ENCODE measurements around the gene SLC4A8. TPM values are rescaled to one million over a fixed set of nuclear protein-coding genes. Genes with fewer than 3 reads are reported as not detected.

SLC4A8 gene
- total RNA-seq, 2 experiments from 2014 or later, result 1.3 to 1.8 TPM

DNA sequence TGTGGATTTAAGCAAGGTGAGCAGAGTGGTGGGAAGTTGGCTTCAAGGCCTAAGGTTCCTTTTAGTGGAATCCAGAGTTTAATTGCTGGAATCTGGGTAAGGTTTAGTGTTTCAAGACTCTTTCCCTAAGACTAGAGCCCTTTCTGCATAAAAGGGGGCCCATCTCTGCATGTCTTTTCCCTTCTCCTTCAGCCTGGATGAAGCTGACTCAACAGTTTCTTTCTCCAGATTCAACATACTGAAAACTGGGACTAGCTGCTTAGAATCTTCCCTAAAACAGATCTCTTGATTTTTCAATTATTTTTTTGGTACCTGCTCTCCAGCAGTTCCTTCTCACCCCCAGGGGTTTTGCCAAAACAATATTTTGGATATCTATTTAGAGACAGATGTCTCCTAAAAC, 34.0 kb downstream of the SLC4A8 start:
- no peaks in the 10 kb centered on the region for H3K9me3 Mint-ChIP-seq
- no peaks in the 10 kb centered on the region for H3K27me3 Mint-ChIP-seq
- DNase-seq (no peak), ATAC-seq (ENCODE audit: poor library complexity) (no peak)
- H3K4me1 ChIP-seq (ENCODE audit: insufficient read depth, low read length), result no peaks in the 10 kb centered on the region
- no peaks in the 10 kb centered on the region for H3K4me1 Mint-ChIP-seq (ENCODE audit: low read depth)
- H3K9me3 ChIP-seq (ENCODE audit: control insufficient read depth in 1 of 2, insufficient read depth in 1 of 2, low read length in 2 of 2), result no peaks in the 10 kb centered on the region
- TF ChIP-seq, protein P1, sequence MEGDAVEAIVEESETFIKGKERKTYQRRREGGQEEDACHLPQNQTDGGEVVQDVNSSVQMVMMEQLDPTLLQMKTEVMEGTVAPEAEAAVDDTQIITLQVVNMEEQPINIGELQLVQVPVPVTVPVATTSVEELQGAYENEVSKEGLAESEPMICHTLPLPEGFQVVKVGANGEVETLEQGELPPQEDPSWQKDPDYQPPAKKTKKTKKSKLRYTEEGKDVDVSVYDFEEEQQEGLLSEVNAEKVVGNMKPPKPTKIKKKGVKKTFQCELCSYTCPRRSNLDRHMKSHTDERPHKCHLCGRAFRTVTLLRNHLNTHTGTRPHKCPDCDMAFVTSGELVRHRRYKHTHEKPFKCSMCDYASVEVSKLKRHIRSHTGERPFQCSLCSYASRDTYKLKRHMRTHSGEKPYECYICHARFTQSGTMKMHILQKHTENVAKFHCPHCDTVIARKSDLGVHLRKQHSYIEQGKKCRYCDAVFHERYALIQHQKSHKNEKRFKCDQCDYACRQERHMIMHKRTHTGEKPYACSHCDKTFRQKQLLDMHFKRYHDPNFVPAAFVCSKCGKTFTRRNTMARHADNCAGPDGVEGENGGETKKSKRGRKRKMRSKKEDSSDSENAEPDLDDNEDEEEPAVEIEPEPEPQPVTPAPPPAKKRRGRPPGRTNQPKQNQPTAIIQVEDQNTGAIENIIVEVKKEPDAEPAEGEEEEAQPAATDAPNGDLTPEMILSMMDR (IDR thresholded peaks at IDR 0.05), result no peak
- H3K27ac ChIP-seq (ENCODE audit: low read depth in 1 of 2, low read length in 2 of 2), result no peak overlapping the region
- POLR2A ChIA-PET, result no interaction called here
- H3K27ac Mint-ChIP-seq, result no peak overlapping the region
- intact Hi-C loops (cut with DNase I, micrococcal nuclease), result no loop called here
- H3K36me3 Mint-ChIP-seq (ENCODE audit: low read depth), result no peaks in the 10 kb centered on the region
- CTCF ChIA-PET, result interaction anchor here (0.9 kb wide), 1 partner anchor 35 kb away, joined by 3 read pairs; no protein-coding TSS in a partner anchor
- H3K4me3 Mint-ChIP-seq, result no peak overlapping the region
- H3K36me3 ChIP-seq (ENCODE audit: insufficient read depth, low read length), result no peaks in the 10 kb centered on the region
- H3K27me3 ChIP-seq (ENCODE audit: control insufficient read depth in 1 of 2, insufficient read depth in 2 of 2, low read length in 2 of 2), result no peaks in the 10 kb centered on the region
- no peak overlapping the region for H3K4me3 ChIP-seq (ENCODE audit: low read length)

GRCh38 chr12:51460519-51460918, 35.9 kb downstream of the SLC4A8 start:
- POLR2A ChIA-PET, result no interaction called here
- no peaks in the 10 kb centered on the region for H3K27me3 ChIP-seq (ENCODE audit: control insufficient read depth in 1 of 2, insufficient read depth in 2 of 2, low read length in 2 of 2)
- H3K4me3 ChIP-seq (ENCODE audit: low read length), result no peak overlapping the region
- Mint-ChIP-seq H3K4me3 (no peak overlapping the region), H3K4me1 (ENCODE audit: low read depth) (no peaks in the 10 kb centered on the region), H3K9me3 (no peaks in the 10 kb centered on the region), H3K27me3 (no peaks in the 10 kb centered on the region), H3K27ac (no peak overlapping the region), H3K36me3 (ENCODE audit: low read depth) (no peaks in the 10 kb centered on the region)
- no peaks in the 10 kb centered on the region for H3K9me3 ChIP-seq (ENCODE audit: control insufficient read depth in 1 of 2, insufficient read depth in 1 of 2, low read length in 2 of 2)
- H3K27ac ChIP-seq (ENCODE audit: low read depth in 1 of 2, low read length in 2 of 2), result no peak overlapping the region
- no peaks in the 10 kb centered on the region for H3K4me1 ChIP-seq (ENCODE audit: insufficient read depth, low read length)
- no peak for DNase-seq
- intact Hi-C loops (cut with DNase I, micrococcal nuclease), result no loop called here
- CTCF ChIA-PET, result no interaction called here
- TF ChIP-seq, protein P1 (IDR thresholded peaks at IDR 0.05), result no peak
- no peaks in the 10 kb centered on the region for H3K36me3 ChIP-seq (ENCODE audit: insufficient read depth, low read length)
- ATAC-seq (ENCODE audit: poor library complexity), result no peak

DNA sequence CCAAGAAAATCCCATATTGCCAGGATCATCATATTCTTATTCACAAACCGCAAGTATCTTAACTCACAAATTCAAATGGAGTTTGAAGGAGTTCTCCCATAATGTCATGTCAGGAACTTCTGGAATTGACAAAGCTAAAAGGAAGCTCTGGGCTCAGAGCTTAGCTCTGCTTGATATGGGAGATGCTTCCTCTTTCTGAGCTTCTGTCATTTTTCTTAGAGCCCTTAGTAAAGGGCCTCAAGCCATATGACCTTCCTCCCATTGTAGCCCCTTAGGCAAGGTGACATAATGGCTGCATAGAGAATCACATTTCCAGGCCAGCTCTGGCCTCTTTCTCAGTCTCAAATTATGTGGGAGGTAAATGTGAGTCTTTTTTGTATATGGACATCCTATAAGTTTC, 40.9 kb downstream of the SLC4A8 start:
- POLR2A ChIA-PET, result no interaction called here
- no peak overlapping the region for H3K4me3 ChIP-seq (ENCODE audit: low read length)
- H3K36me3 ChIP-seq (ENCODE audit: insufficient read depth, low read length), result no peaks in the 10 kb centered on the region
- no peaks in the 10 kb centered on the region for H3K36me3 Mint-ChIP-seq (ENCODE audit: low read depth)
- no peaks in the 10 kb centered on the region for H3K4me1 Mint-ChIP-seq (ENCODE audit: low read depth)
- no peaks in the 10 kb centered on the region for H3K27me3 Mint-ChIP-seq
- CTCF ChIA-PET, result no interaction called here
- H3K27me3 ChIP-seq (ENCODE audit: control insufficient read depth in 1 of 2, insufficient read depth in 2 of 2, low read length in 2 of 2), result no peaks in the 10 kb centered on the region
- intact Hi-C loops (cut with DNase I, micrococcal nuclease), result no loop called here
- TF ChIP-seq, protein P1 (IDR thresholded peaks at IDR 0.05), result no peak
- ATAC-seq (ENCODE audit: poor library complexity) (no peak), DNase-seq (no peak)
- no peaks in the 10 kb centered on the region for H3K9me3 ChIP-seq (ENCODE audit: control insufficient read depth in 1 of 2, insufficient read depth in 1 of 2, low read length in 2 of 2)
- H3K27ac Mint-ChIP-seq, result no peak overlapping the region
- no peaks in the 10 kb centered on the region for H3K4me1 ChIP-seq (ENCODE audit: insufficient read depth, low read length)
- H3K4me3 Mint-ChIP-seq, result no peak overlapping the region
- H3K27ac ChIP-seq (ENCODE audit: low read depth in 1 of 2, low read length in 2 of 2), result no peak overlapping the region
- no peaks in the 10 kb centered on the region for H3K9me3 Mint-ChIP-seq

Measured in CD4-positive, alpha-beta T cell (primary cell).